HEK293 (cell line): Measurements from ENCODE around the gene TTLL5.

Source experiments
- CTCF ChIP-seq: fragments of 450-650 bp; formaldehyde crosslinking; IDR thresholded peaks from 2 replicates; pipeline ENCODE4 v1.5.1; 2016; ENCODE audit warnings: missing biosample characterization, missing genetic modification characterization
- PATZ1 ChIP-seq: fragments of 450-650 bp; formaldehyde crosslinking; IDR thresholded peaks from 2 replicates; pipeline ENCODE4 v1.5.1; 2016; ENCODE audit warnings: missing biosample characterization, missing genetic modification characterization
- PRDM6 ChIP-seq: fragments of 450-650 bp; formaldehyde crosslinking; IDR thresholded peaks from 2 replicates; pipeline ENCODE4 v1.5.1; 2017; ENCODE audit warnings: missing biosample characterization, missing genetic modification characterization
- ZBTB6 ChIP-seq: fragments of 450-650 bp; formaldehyde crosslinking; IDR thresholded peaks from 2 replicates; pipeline ENCODE4 v1.5.1; 2017; ENCODE audit warnings: missing biosample characterization, missing genetic modification characterization
- ZFP37 ChIP-seq: fragments of 450-650 bp; formaldehyde crosslinking; IDR thresholded peaks from 2 replicates; pipeline ENCODE4 v1.5.1; 2016; ENCODE audit warnings: missing biosample characterization, missing genetic modification characterization
- ZNF2 ChIP-seq: fragments of 450-650 bp; formaldehyde crosslinking; IDR thresholded peaks from 2 replicates; pipeline ENCODE4 v1.5.1; 2016; ENCODE audit warnings: missing biosample characterization, missing genetic modification characterization
- ZNF529 ChIP-seq: fragments of 450-650 bp; formaldehyde crosslinking; IDR thresholded peaks from 2 replicates; pipeline ENCODE4 v1.5.1; 2017; ENCODE audit warnings: missing genetic modification characterization, missing biosample characterization; ENCODE audit not compliant: insufficient replicate concordance
- ZNF704 ChIP-seq: fragments of 450-650 bp; formaldehyde crosslinking; IDR thresholded peaks from 2 replicates; pipeline ENCODE4 v1.5.1; 2016; ENCODE audit warnings: missing biosample characterization, missing genetic modification characterization
- ZNF843 ChIP-seq: fragments of 450-650 bp; formaldehyde crosslinking; IDR thresholded peaks from 2 replicates; pipeline ENCODE4 v1.5.1; 2016; ENCODE audit warnings: missing biosample characterization, missing genetic modification characterization
- ZSCAN18 ChIP-seq: fragments of 450-650 bp; formaldehyde crosslinking; IDR thresholded peaks from 2 replicates; pipeline ENCODE4 v1.5.1; 2016; ENCODE audit warnings: missing biosample characterization, missing genetic modification characterization

- TF ChIP-seq PATZ1 (tag by site-specific recombination) (no peak), CTCF (tag by site-specific recombination) (no peak), ZSCAN18 (no peak), ZNF529 (tag by site-specific recombination) (no peak), ZNF704 (tag by site-specific recombination) (no peak), PRDM6 (no peak), ZNF2 (no peak), ZBTB6 (tag by site-specific recombination) (no peak), ZFP37 (no peak), ZNF843 (no peak)
Observed at GRCh38 chr14:75705014-75705413, 44.0 kb downstream of the TTLL5 start.
